NCI-H82 treated with DMSO at 0.1 percent for 48 hours (cell line): ENCODE results near the gene MNX1.

Experiments
- DNase-seq: peaks from one replicate; lab custom pipeline; 2025; ENCODE audit not compliant: unreplicated experiment; lab: John Stamatoyannopoulos, UW

The MNX1 gene

DNA sequence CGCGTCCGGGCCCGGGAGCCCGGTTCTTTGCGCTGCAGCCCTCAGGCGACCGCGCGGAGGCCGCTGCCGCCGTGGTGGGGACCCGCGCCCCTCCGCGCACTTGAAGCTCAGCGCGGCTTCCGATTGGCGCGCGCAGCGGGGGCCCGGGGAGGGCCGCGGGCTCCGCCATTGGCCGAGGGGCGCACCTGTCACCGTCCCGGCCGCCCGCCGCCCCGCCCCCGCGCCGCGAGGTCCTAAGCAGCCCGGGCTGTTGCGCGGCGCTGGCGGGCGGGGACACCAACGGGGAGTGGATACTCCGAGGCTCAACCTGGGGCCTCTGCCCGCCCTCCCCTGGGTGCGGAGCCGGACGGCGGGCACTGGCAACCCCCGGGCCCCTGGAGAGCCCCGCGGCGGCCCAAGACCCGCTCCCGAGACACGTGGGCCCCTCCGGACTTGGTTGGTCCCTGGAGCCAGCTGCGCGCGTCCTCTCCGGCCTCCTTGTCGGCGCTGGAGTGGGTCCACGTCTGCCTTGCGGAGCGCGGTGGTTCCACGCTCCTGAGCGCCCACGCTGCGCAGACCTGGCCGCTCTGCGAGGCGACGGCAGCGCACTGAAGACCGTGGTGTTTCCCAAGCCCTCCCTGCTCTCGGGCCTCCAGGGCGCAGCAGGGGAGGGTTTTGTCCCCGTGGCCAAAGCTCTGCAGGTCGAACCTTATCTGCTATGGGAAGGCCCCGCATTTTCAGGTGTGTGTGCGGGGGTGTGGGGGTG lies at the start of gene MNX1:
MNX1 (minus strand) TSS at position 76 of the 745 bp plus-strand sequence. CDS start 313 bp downstream, outside the sequence.
- DNase-seq, result peak; percentile 16

- no peak for DNase-seq
Observed at GRCh38 chr7:157059534-157059933, 49.1 kb upstream of the MNX1 start.

DNA sequence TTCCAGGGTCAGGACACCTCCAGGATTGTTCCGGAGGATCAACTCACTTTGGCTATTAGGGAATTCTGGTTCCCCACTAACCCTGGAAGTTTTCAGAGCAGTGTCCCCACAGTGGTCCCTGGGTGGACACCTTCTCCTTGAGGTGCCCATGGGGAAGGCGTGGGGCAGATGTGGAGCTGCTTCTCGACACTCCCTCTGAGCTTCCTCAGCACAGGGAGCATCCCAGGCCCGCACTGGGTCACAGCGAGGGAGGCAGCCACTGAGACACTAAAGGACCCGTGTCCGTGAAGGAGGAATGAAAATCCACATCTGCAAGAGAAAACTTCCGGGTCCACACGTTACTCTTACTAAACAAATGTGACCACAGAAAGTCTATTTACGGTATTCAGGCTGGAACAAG lies 48.2 kb upstream of the MNX1 start:
- DNase-seq, result no peak

GRCh38 chr7:157058068-157058467 lies 47.6 kb upstream of the MNX1 start:
- DNase-seq, result no peak

DNA sequence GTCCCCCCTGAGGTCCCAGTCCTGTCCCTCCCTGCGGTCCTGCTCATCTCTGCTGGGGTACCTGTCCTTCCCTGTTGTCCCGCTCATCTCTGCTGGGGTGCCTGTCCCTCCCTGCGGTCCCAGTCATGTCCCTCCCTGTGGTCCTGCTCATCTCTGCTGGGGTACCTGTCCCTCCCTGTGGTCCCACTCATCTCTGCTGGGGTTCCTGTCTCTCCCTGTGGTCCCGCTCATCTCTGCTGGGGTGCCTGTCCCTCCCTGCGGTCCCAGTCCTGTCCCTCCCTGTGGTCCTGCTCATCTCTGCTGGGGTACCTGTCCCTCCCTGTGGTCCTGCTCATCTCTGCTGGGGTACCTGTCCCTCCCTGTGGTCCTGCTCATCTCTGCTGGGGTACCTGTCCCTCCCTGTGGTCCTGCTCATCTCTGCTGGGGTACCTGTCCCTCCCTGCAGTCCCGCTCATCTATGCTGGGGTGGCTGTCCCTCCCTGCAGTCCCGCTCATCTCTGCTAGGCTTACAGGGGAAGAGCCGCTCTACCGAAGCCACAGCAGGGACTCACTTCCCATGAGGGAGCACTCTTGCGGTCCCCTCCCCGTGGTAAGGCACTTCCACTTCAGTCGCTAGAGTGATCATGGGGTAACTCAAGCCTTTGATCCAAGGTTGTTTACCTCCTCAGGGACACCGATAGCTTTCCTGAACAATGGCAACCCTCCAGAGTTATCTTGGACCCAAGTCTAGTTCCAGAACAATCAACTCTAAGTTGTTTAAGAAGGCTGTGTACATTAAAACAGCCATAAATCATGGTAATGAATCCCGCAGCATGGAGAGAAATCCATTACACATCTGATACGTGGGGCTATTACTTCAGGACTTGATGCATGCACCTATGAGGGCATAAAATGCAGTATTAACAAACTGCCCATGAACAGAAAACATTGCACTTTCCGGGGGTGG lies 46.8 kb upstream of the MNX1 start:
- no peak for DNase-seq

GRCh38 chr7:157056246-157056645 lies 45.8 kb upstream of the MNX1 start:
- no peak for DNase-seq

DNA sequence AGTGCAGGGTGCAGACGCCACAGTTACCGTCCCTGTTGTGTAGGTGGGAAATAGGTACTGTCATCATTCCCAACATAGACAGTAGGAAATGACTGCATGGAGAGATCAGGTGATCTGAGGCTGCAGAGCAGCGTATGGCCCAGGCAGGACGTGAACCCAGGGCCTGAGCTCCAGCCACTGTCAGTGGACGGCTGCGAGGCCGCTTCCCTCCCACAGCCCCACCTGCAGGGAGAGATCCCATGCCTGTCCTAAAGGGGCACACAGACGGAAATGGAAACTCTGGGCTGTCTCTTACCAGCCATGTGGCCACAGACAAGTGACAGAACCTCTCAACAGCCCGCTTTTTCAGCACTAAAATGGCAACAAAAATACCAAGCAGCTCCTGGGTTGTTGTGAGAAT lies 44.5 kb upstream of the MNX1 start:
- no peak for DNase-seq

- DNase-seq, result no peak
Observed at GRCh38 chr7:157053118-157053517, 42.7 kb upstream of the MNX1 start.

DNA sequence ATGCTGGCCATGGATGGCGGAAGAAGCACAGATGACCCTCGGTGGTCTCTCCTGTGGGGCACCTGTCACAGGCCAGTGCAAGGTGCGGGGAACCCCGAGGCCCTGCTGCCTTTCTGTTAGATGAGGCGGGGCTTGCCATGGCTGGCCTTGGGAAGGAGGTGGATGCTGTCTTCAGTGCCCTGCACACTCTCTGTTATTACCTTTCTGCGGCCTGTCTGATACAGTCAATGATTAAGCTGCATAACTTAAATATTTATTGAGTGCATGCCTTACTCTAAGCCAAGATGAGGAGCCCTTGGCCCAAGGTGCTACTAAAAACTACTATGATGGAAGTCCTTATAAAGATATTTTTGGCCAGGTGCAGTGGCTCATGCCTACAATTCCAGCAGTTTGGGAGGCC lies 36.7 kb upstream of the MNX1 start:
- no peak for DNase-seq

DNA sequence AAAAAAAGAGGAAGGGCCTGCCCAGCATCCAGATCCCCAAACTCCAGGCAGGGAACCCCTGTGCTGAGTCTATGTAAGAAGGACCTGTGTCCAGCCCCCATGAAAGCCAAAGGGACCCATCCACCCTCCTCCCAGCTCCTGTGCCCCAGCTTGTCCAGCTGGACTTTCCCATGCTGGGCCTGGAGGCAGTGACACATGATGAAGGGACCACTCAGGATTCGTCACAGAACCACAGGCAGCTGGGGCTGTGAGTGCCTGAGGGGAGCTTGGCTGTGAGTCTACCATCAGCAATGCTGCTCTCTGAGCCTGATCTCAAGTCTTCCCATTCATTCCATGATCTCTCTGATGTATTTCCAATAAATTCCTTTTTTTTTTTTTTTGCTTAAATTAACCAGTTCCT lies 36.2 kb upstream of the MNX1 start:
- DNase-seq, result no peak

- no peak for DNase-seq
Observed at GRCh38 chr7:157044943-157045660, 34.6 kb upstream of the MNX1 start.

- DNase-seq, result no peak
Observed at GRCh38 chr7:157044147-157044687, 33.8 kb upstream of the MNX1 start.

DNA sequence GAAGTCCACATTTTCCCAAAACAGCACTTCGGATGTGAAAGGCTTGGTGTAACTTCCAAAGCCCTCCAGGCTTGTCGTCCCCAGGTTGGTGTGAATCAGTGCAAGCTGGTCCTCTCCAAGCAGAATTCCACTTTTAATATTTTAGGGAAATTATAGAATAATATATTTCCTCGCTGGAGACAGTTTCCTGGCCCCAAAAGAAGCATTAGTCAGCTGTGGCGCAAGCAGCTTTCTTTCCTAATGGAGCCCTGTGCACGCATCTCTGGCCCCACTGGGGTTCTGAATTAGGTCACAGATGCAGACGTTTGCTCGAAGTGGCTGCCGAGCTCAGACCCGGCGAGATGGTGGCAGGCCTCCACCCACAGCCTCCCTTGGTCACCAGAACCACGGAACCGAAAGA lies 33.3 kb upstream of the MNX1 start:
- DNase-seq, result no peak

GRCh38 chr7:157041514-157042277 lies 31.2 kb upstream of the MNX1 start:
- DNase-seq, result no peak

DNA sequence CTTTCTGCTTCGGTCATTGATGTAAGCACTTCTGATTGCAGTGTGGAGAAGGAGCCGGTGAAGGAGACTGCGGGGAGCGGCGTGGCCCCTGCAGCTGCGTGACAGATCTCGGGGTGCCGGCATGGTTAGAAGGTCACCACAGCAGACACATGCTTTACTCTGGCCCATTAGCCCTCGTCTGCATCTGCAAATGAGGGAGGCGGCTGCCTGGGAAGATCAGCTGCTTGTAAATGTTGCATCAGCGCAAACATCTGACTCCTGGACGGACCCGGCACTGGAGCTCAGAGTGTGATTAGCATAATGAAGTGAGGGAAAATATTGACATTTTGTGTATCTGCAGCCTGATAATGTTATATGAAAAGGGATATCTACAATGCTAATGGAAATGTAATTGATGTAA lies 30.5 kb upstream of the MNX1 start:
- DNase-seq, result no peak

GRCh38 chr7:157037635-157038034 lies 27.2 kb upstream of the MNX1 start:
- no peak for DNase-seq

- DNase-seq, result no peak
Observed at GRCh38 chr7:157037028-157037427, 26.6 kb upstream of the MNX1 start.

- no peak for DNase-seq
Observed at GRCh38 chr7:157035979-157036378, 25.5 kb upstream of the MNX1 start.

DNA sequence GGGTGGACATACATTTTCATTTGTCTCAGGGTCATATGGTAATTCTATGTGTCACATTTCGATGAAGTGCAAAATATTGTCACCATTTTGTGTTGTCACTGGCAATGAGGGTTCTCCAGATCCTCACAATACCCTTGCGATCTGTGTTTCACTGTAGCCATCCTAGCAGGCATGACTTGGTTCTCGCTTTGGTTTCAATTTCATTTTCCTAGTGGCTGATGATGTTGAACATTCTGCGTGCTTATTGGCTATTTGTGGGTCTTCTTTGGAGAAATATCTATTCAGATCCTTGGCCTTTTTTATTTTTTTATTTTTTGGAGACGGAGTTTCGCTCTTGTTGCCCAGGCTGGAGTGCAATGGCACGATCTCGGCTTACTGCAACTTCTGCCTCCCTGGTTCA lies 24.8 kb upstream of the MNX1 start:
- no peak for DNase-seq
